HG02798 (cell line): ENCODE results near the gene GATA6.
"Not testable (repeated sequence)": the region's sequence is repeated elsewhere in the genome, so short reads cannot be mapped to it uniquely, and the experiment has no call there.

Source experiments
- ATAC-seq: cut with Tn5 transposase; IDR thresholded peaks from one replicate; pipeline ENCODE4 v1.9.1; 2021; ENCODE audit warnings: mild to moderate bottlenecking; ENCODE audit not compliant: unreplicated experiment, poor library complexity

Gene GATA6

GRCh38 chr18:22179174-22179573 lies 9.8 kb downstream of the GATA6 start:
- no peak for ATAC-seq

DNA sequence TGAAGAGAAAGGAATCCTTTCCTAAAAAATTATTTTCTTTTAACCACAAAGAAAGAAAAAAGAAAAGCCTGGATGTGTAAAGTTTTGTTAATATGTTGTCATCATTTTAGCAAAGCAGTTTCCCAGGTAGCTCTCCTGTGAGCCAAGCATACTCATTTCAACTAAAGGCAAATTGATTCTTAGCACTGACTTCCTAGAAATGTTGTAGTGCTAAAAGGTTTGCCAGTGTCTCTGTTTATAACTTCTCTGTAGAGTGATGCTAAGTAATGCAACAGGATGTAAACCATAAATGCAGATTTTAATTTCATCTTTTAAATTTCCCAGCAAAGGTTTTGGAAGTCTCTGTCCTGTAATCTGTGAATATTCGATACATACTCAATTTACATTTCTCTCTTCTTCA lies 10.2 kb downstream of the GATA6 start:
- no peak for ATAC-seq

DNA sequence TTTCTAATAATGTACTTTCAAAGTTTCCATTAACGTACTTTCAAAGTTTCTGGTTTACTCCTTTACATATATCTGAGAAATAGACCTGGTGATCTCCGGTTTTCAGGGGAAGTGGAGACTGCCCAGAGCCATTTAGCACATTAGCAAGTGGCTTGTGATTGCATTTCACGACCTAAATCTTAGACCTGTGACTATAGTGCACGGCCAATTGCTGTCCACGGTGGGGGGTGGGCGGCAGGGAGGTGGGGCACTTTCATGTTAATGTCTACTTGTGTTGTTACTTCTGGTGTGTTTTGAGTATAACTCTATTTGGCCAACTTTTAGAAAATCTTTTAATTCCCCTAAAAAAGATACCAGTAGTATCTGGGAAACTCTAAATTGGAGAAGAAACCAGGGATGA lies 11.3 kb downstream of the GATA6 start:
- ATAC-seq = no peak

GRCh38 chr18:22182884-22183697 lies 13.7 kb downstream of the GATA6 start:
- no peak for ATAC-seq

DNA sequence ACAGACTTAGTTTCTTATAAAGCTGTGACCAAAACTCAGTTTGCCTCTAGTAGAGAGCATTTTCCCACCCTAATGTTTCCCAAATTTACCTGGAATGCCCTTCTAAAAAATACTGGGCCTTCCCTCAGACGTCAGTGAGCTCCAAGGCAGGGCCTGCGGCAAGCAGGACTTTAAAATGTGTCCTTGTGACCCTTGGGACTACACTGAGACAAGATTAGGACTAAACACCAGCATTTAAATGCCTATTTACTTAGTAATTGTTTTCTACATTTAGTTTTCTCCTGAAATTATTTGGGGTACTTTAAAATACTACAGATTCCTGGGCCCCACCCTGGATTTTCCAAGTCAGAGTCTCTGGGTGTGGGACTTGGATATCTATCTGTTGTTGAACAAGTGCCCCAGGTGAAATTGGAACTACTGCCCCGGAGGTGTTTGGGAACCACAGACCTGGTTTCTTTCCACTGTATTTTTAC lies 14.3 kb downstream of the GATA6 start:
- no peak for ATAC-seq

- not testable (repeated sequence) for ATAC-seq
Measured at GRCh38 chr18:22184573-22184972, 15.2 kb downstream of the GATA6 start.

GRCh38 chr18:22185273-22185672 lies 15.9 kb downstream of the GATA6 start:
- no peak for ATAC-seq

- no peak for ATAC-seq
Measured at GRCh38 chr18:22185771-22186386, 16.5 kb downstream of the GATA6 start.

- ATAC-seq = no peak
Measured at GRCh38 chr18:22186484-22186971, 17.1 kb downstream of the GATA6 start.

DNA sequence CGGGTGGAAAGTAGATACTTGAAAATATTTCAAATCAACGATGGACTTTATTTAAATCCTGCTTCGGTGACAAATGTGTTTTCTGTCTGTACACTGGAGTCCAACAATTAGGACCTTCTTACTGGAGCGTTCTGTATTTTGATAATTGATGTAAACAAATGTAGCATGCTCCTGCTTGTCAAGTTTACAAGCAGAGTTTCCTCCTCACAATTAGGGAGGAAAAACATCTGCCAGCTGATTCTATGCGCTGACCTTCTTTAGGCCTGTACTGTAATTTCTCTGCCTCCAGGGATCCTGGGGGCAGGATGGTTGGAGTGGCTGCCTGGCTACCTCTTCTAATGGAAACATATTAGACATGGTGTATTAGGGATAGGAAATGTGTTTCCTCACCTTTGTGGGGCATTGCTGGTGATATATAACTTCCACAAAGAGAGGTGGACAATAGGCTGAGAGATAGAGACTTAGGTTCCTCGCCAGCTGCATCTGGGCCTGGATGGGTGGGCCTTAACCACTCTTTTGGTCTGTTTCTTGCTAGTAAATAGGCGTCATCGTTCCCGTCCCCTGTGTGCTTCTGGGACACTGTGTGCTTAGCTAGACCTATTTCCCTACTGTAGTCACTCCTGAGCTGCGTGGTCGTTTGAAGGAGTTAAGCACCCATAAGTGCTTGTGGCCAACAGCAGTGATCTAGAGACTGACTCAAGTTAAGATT lies 19.3 kb downstream of the GATA6 start:
- ATAC-seq = no peak

DNA sequence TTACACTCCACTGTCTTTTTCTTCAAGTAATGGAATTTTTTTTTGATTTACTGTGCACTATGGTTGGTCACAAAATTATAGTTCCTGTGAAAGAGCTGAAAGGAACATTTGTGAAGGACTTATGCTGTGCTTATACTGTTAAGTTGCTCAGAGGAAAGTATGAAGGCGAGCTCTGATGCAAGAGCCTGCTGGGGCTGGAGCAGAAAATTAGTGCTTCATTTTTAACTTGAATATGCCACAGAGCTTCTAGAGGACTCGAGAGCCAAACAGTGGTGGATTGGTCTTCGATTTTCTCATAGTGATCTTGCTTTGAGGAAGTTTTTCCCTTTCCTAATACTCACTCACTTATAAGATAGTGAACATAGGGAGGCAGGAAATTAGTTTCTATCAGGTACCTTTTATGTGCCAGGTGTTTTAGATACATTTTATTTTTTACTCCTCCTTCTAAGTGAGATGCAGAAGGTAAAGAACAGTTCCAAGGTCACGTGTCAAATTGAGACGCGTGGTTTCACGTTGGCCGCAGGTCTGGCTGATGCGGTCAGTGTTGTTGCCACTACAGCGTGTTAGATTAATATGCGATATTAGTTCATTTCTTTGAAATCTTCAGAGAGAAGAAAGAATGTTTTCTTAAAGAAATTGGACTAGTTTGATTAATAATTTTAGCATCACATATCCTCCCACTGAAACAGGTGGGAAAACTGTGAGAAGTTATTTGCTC lies 20.2 kb downstream of the GATA6 start:
- ATAC-seq = no peak

GRCh38 chr18:22191346-22191695 lies 21.9 kb downstream of the GATA6 start:
- ATAC-seq = no peak

DNA sequence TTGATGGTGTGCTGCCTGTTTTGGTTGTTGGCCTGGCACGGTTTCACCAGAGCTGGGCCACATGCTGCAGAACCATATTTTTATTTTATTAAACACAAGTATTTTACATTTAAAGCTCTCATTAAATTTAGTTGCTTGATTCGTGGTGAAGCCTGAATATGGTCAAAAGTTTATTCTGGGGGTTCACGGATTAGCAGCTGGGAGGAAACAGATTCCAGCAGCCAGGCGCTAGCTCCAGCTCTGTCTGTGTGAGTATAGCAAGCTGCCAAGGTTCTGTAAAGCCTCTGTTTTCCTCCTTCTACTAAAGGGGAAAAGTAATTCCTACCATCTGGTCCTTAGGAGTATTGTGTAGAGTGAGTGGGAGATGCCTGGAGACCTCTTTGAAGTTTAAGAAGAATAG lies 22.5 kb downstream of the GATA6 start:
- no peak for ATAC-seq

DNA sequence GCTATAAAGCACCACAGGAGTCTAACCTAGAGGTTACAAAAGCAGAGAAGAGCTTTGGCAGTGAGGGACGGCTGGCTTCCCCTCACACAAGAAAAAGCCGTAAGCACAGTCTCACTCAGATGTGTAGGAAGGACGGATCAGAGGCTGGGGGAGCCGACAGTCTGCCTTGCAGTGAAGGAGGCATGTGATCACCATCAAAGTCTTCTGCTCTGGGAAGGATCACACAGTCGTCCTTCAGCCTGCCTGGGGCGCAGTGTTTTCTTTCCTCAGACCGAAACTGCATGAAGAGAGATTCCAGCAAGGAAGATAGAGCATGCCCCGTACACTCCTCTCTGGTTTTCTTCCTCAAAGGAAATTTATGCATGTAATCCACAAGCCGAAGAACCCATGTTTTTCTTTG lies 24.1 kb downstream of the GATA6 start:
- ATAC-seq = no peak

- no peak for ATAC-seq
Measured at GRCh38 chr18:22194151-22194598, 24.8 kb downstream of the GATA6 start.

GRCh38 chr18:22195052-22195451 lies 25.7 kb downstream of the GATA6 start:
- ATAC-seq = no peak

DNA sequence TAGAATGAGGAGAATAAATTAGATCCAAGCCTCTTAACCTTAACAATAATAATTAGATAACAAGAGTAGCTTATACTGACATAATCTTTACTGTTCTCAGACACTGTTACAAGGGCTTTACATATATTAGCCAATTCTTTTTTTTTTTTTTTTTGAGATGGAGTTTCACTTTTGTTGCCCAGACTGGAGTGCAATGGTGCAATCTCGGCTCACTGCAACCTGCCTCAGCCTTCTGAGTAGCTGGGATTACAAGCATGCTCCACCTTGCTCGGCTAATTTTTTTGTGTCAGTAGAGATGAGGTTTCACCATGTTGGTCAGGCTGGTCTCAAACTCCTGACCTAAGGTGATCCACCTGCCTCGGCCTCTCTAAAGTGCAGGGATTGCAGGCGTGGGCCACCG lies 27.6 kb downstream of the GATA6 start:
- ATAC-seq = not testable (repeated sequence)

DNA sequence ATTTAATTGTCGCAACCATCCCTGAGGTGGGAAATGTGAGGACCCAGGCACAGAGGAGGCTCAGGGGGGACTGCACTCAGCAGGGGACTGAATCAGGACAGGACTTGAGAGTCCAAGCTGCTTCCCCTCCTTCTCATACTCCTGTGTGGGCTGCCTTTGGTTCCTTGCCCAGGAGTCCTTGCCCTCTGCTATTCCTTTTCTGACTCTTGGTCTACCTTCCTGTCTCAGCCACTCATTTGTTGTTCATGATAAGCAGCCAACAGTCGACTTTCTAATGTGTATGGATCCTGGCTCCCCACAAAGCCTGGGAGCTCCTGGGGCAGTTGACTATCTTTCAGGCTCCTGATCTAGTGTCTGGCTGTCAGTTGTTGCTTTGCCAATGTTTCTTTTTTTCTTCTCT lies 28.3 kb downstream of the GATA6 start:
- ATAC-seq = no peak

GRCh38 chr18:22198163-22198562 lies 28.8 kb downstream of the GATA6 start:
- no peak for ATAC-seq

DNA sequence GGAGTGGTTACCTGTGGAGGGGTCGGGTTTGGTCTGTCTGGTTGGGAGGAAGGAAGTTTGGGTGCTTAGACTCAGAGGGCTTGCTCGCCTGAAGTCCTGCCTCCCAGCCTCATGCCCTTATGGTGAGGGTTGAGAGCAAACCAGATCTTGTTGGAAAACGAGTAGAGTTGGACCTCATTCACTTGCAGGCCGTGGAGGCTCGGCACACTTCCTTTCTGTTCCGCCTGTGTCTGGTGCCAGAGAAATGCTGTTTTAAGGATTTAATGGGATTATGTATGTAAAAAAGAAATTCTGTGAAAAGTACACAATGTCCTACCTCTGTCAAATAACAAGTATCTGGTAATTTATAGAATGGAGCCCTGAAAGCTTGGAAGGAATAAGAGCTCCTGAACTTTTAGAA lies 29.6 kb downstream of the GATA6 start:
- no peak for ATAC-seq
